SIG-M5 (cell line): Measurements from ENCODE around the gene PRSS12.
"Not testable (repeated sequence)": the region's sequence is repeated elsewhere in the genome, so short reads cannot be mapped to it uniquely, and the experiment has no call there.

Experiments used
- DNase-seq: peaks from one replicate; lab custom pipeline; 2025; lab: John Stamatoyannopoulos, UW

PRSS12 gene, protein sequence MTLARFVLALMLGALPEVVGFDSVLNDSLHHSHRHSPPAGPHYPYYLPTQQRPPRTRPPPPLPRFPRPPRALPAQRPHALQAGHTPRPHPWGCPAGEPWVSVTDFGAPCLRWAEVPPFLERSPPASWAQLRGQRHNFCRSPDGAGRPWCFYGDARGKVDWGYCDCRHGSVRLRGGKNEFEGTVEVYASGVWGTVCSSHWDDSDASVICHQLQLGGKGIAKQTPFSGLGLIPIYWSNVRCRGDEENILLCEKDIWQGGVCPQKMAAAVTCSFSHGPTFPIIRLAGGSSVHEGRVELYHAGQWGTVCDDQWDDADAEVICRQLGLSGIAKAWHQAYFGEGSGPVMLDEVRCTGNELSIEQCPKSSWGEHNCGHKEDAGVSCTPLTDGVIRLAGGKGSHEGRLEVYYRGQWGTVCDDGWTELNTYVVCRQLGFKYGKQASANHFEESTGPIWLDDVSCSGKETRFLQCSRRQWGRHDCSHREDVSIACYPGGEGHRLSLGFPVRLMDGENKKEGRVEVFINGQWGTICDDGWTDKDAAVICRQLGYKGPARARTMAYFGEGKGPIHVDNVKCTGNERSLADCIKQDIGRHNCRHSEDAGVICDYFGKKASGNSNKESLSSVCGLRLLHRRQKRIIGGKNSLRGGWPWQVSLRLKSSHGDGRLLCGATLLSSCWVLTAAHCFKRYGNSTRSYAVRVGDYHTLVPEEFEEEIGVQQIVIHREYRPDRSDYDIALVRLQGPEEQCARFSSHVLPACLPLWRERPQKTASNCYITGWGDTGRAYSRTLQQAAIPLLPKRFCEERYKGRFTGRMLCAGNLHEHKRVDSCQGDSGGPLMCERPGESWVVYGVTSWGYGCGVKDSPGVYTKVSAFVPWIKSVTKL

DNA sequence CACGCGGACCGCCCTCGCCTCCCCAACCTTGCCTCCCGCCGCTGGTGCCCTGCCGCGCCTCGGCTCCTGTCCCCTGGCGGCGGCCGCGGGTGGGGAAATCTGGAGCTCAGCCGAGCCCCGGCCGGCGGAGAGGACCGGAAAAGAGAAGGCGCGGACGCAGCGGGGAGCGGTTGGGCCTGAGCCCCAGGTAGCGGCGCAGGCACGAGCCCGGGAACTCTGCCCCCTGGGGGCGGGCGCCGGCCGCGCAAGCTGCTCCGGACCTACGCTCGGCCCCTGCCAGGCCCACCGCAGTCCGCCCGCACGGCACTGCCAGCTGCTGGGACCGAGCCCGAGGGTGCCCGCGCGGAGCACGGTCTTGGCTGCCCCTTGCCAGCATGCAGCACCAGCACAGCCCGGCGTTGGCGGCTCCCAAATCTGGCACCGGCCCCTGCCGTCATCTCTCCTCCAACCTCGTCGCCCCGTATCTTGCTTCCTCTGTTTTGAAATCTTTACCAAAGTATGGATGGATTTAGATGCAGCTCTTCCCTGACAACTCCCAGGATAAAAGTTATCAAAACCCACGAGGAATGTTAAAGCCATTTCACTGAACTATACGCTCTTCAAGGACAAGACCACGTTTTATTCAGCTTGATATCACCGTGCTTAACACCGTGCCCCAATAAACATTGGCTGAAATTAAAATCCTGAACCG is at the start of gene PRSS12:
TSS of gene PRSS12 (minus strand) at position 161 of the 691 bp plus-strand sequence. CDS start 283 bp downstream, outside the sequence.
- DNase-seq = no peak

DNA sequence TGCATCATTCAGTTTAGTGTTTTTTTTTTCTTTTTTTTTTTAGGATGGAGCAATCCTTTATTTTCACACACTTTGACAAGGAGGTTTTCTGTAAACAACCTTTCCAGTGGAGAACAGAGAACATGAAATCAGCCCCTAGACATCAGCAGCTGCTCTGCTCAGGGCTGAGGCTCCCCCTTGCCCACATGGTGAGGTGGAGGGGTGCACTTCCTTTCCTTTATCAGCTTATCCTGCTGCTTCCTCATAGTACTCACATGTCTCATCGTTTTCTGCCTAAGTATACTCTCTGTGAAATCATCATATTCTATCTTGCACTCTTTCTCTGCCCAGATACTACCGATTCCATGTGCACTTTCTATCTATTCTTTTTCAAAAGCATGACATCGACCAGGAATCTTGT is 47.6 kb upstream of the PRSS12 start:
- DNase-seq = no peak

DNA sequence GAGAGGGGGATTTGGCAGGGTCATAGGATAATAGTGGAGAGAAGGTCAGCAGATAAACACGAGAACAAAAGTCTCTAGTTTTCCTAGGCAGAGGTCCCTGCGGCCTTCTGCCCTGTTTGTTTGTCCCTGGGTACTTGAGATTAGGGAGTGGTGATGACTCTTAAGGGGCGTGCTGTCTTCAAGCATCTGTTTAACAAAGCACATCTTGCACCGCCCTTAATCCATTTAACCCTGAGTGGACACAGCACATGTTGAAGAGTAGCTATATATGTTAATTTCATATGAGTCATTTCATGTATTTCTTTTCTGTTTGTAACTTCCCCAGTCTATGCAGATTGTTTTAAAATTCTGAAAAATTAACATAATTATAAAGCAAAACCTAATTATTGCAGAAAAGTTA is 47.1 kb upstream of the PRSS12 start:
- DNase-seq = not testable (repeated sequence)

DNA sequence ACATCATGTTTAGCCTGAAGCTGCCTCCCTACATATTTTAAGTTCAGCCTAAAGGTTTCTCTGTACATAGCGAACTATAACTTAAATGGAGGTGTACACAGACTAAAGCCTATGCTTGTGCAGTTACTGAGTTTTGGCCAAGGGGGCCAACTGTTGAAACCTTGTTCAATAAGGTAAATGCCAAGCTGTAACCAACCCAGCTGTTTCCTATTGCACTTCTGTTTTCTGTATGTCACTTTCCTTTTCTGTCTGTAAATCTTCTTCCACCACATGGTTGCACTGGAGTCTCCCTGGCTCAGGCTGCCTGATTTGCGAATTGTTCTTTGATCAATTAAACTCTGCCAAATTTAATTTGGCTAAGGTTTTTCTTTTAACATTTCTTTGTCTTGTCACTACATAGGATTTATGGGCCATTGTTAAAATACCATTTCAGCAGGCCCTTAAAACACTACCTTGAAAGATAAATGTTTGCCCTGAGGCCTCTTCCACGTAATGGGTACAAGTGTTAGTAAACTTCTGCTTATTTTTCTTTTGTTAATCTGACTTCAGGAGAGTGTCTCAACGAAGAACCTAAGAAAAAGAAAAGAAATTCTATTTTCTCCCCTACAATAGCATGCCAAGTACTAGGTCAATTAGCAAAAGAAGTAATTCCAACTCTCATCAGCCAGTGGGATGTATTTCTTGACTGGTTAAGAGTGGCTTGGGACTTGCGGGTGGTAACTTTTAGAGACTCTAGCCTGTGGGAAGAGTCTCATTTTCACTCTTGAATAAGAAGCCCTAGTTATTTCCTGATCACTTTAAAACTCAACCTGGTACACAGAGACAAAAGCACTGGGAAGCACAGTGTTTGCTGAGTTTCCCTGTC is 45.7 kb upstream of the PRSS12 start:
- peak; percentile 1 for DNase-seq

DNA sequence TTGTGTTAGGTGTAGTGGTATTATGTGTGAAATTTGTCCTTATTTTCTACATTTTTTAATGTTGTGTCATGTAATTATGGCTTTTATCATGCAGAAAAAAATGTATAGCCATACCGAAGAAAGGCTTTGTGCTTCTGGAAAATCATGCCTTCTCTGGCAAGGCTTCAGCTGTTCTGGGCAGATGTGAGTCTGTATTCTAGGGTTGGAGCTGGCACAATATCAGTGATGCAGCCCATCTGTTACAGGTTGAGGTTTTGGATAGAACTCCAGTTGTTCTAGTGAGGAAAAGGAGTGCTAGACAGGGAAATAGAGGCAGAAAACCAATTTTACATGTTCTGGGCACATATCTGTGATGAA is 44.8 kb upstream of the PRSS12 start:
- no peak for DNase-seq

DNA sequence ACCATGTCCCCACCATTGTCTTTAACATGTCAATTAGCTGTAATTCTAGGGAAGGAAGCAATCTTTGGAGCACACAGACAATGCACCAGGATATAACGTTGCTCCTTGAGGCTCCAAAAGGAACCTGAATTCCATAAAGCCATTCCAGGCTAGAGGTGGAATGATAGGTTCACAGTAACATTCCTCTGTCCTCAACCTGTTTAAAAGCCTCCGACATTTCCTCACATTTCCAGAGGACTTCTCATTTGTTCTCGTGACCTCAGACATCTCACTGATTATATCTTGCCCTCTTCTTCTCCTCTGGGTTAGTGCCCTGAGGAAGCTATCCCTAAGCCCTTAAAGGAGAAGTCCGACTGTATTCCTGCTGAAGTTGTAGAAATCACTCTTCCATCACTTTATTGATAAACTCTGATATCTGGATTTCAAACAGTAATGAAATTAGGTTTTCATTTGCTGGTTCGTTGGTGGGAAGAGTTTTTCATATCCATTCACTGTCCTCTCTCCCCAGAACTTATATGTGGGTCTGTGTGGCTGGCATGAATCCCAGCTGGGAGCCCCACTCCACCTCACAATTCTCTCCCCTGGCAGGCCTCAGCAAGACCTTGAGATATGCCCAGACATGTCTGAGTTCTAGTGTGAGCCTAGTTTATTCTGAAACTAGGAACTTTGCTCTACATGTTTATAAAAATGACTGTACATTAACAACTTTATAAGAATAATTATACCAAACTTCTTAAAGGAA is 44.2 kb upstream of the PRSS12 start:
- DNase-seq = no peak

DNA sequence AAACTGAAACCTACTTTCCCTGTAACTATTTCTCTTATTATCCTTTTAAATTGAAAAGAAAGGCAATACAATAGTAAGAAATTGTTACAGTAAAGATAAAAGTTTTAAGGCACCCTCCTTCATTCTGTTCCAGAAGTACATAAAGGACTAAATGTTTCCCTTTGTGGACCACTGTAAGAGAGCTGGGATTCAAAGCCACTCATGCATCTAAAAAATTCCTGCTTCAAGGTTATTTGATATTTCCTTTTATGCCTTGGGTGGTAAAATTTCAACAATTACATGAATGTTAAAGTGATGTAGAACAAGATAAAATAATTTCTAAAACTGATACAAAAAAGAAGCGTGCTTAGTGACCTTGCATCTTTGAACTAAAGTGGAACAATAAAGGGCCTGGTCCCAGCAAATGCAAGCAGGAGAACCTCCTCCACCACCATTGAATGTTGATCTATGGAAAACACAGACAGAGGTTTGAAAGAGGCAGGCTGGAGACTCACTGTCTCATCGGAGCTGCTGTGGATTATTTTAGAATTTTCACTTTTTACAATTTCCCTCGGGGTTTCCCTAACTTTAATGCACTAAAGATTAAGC is 42.3 kb upstream of the PRSS12 start:
- no peak for DNase-seq

DNA sequence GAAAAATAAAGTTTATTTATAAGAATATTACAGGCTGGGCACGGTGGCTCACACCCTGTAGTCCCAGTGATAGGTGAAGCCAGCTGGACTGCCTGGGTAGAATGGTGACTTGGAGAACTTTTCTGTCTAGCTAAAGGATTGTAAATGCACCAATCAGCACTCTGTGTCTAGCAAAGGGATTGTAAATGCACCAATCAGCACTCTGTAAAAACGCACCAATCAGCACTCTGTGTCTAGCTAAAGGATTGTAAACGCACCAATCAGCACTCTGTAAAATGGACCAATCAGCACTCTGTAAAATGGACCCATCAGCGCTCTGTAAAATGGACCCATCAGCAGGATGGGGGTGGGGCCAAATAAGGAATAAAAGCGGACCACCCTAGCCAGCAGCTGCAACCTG is 39.7 kb upstream of the PRSS12 start:
- DNase-seq = not testable (repeated sequence)

DNA sequence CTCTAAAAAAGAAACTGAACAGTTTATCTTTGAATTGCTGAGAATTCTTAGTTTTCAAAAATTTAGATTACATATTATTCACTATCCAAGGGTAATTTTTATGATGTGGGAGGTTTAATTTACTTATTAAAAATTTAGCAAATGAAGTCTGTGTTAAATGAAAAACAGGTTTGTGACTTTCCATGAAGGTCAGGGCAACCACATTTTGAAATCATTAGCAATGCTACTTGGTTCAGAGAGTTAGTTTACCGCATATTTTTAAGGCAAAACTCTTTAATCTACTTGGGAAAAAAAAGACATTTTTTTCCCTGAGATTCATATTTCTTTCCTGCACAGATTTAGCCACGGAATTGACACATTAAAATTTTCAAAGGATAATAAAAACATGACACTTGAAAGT is 37.3 kb upstream of the PRSS12 start:
- no peak for DNase-seq

DNA sequence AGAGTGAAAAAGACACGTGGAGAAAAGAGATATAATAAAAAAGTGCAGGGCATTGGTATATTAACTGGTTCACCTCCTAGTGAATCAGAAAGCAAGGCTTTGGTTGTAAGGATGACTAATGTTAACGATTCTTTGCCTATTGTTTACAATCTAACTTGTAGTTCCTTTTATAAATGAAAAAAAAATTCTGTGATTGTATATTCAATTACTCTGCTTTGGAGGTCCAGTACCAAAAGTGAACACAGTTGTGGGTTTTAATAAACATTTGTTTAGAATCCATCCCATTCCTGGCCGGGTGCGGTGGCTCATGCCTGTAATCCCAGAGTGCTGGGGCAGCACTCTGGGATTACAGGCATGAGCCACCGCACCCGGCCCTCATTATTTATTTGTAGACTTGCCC is 36.9 kb upstream of the PRSS12 start:
- DNase-seq = no peak

DNA sequence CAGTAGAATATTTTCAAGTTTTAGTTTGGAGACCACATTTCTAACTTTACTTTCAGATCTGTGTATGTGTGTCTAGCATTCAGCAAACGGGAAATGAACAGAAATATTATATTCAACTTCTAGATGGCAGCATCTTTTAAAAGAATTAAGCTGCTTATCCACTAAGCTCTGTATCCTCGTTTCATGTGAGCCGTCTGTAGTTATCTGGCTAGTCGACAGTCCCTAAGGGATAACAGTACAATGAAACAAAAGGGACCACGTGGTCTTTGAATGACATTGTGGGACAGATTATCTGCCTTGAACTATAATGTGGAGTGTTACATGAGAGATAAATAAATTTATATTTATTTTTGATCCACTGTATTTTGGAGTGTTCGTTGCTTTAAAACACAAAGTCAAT is 35.8 kb upstream of the PRSS12 start:
- DNase-seq = no peak

DNA sequence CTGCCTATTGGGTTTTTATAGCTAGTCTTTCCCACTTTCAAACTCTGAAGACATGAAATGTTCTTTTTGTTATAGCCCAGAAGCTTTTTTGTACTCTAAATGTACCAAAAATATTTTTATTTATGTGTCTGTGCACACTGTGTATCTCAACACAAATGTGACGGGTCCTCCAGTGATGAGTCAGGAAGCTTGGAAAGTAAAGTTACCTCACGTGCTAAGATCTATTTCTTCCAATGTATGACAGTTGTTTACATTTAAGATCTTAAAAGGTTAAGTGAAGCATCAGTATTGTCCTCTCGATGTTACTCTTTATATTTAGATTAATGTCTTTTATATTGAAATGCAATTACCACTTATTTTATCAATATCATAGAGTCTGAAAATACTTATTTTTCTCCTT is 29.1 kb upstream of the PRSS12 start:
- DNase-seq = no peak

DNA sequence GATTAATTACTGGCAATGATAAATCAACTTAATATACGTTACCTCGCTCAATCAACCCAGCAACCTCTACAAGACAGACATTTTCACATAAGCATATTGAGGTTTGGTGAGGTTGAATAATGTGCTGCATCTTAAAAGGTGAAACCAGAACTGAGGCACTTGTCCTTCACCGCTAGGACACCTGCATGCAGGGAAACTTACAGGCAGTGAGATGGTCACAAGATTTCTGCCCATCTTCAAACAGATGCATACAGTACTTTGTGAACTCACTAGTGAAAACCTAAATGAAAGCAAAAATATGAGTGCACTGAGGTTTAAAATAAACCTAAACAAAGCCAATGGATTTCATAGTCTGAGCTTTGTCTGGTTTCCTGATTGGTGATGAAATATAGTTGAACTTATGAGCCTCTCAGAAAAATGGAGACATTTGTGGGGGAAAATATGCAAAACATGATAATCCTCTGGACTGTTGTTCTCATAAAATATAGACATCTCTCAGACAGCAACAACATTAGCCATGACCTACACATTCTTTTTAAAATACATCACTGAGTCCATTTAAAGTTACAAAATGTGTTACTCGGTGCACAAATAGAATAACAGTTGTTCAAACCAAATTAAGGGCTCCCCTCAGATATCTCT is 20.9 kb upstream of the PRSS12 start:
- no peak for DNase-seq

DNA sequence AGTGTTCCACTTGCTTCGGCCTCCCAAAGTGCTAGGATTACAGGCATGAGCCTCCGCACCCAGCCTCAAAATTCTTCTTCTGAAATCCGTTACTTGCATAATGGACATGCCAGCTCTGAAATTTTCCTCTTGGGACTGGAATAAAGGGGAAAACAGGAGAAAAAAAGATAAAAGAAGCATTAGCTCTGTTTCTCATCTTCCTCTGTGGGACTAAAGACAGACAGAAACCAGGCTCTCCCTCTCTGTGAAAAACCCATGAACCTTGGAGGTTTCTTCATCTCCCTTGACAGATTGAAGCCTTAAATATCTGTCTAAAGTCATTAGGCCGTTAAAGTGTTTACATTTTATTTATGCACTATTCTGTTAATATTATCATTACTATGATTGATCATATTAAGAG is 19.4 kb upstream of the PRSS12 start:
- no peak for DNase-seq

DNA sequence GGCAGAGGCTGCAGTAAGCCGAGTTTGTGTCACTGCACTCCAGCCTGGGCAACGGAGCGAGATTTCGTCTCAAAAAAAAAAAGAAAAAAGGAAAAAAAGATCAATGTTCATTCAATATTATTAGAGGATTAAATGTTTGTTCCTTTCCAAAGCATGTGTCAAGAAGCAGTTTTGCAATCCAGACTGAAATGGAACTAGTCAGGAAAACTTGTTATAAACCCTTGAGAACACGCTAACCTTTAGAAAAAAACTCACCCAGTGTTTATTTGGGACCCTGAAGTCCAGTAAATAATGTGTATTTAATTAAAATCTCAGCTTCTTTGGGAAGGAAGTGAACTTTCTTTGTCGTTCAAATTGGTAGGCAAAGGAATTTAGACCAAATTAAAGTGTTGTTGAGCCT is 16.4 kb upstream of the PRSS12 start:
- DNase-seq = no peak

DNA sequence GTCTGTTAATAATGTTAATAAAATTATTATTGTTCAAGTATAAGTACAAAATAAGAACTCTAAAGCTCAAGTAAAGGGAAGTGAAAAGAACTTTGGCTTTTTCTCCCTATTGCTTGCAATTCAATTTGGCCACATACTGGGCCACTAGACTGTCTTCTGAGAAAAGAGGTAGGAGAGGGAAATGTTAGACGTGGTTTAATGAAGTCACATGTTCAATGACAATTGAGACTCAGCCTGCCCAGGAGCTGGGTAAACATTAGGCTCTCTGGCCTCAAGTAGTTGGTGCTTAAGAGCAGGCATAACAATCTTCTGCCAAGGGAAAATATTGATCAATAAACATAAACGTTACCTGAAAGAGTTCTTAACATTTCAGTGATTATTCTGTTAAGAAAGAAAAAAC is 15.1 kb upstream of the PRSS12 start:
- no peak for DNase-seq

DNA sequence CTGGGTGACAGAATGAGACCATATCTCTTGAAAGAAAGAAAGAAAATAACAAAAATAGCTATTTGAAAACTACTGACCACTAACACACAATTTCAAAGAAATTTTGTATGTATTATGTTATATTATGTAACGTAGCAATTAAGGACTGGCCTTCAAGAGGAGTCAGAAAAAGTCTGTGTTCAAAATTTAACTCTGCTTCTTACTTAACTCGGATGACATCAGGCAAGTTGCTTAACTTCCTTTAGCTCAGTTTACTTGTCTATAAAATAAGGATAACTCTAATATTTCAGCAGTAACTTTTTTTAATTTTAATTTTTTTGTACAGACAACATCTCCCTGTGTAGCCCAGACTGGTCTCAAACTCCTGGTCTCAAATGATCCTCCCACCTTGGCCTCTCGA is 14.6 kb upstream of the PRSS12 start:
- no peak for DNase-seq

DNA sequence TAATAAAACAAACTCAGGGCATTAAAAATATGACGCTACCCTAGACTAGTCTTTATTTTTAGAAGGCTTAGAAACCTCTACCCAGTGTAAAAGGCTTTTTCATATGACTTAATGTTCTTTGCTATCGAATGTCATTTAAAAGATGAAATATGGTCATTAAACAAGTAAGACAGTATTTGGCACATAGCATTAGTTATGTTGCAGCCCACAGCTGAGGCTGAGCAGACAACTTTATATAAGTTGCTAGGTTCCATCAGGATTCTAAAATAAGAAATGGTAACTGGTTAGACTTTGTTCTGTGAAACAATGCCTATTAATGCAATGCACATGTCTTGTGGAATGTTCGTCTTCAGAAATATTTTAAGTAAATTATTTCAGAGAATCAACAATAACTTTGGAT is 10.4 kb upstream of the PRSS12 start:
- no peak for DNase-seq

DNA sequence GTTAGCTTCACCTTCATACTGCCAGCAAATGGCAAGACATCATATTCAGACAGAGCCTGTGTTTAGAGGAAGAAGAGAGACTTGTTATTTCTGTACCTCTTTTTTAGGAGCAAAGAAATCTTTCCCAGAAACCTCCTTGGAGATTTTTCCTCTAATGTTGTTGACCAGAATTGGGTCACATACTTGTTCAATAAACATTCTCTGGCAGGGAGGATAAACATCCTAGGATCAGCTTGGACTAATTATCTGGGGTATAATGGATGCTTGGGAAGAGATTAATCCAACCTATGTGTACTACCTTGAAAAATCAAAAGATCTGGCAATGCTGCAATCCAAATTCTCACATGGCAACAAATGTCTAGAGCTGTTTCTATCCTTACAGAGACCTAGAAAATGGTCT is 8.4 kb upstream of the PRSS12 start:
- no peak for DNase-seq

DNA sequence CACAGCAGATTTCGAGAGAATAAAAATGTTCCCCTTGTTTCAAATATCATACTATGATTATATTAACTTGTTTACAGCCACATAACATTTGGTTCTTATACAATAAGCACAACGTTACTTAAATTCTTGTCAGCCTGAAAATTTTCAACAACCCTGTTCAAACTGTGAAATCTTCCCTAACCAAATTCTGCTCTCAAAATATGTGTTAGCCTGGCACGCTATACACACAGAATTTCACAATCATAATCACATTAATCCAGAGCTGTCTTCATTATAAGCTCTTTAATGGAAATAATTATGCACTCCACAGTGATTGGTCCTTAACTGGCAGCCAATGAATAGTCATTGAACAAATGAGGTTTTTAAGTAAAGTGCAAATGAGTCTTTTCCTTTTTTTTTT is 7.3 kb upstream of the PRSS12 start:
- no peak for DNase-seq
